Vagina (tissue), 2 donors: ENCODE measurements around the gene CPSF2. TPM values are rescaled to one million over a fixed set of nuclear protein-coding genes. Genes with fewer than 3 reads are reported as not detected.

Source experiments
- DNase-seq, 2 donors: peaks; one replicate each; pipeline ENCODE4 v3.0.0-alpha.2; 2017; ENCODE audit errors: extremely low spot score in 2 of 2
- H3K27ac ChIP-seq: fragments of 200-600 bp; sonication (generic); one replicate; pipeline ENCODE4 v1.5.1; 2019
- H3K27me3 ChIP-seq: fragments of 200-600 bp; sonication (generic); one replicate; pipeline ENCODE4 v1.5.1; 2019
- H3K36me3 ChIP-seq, 2 donors: fragments of 200-600 bp; sonication (generic); one replicate each; pipeline ENCODE4 v1.5.1; 2017 to 2019
- H3K4me1 ChIP-seq: fragments of 200-600 bp; sonication (generic); one replicate; pipeline ENCODE4 v1.5.1; 2019
- H3K4me3 ChIP-seq, 2 donors: fragments of 200-600 bp; sonication (generic); 1 replicate in 1 of 2; 2 replicates in 1 of 2; pipeline ENCODE4 v1.5.1; 2016 to 2019
- H3K9me3 ChIP-seq: fragments of 200-600 bp; sonication (generic); one replicate; pipeline ENCODE4 v1.5.1; 2019
- CTCF ChIP-seq, 3 experiments: fragments of 450-650 bp in 2 of 3; fragments of 200-600 bp in 1 of 3; sonication (generic) in 1 of 3; IDR thresholded peaks; one replicate each; pipeline ENCODE4 v1.5.1; 2017 to 2019; ENCODE audit warnings: antibody characterized with exemption in 3 of 3, mild to moderate bottlenecking in 2 of 3, moderate library complexity in 2 of 3
- POLR2A ChIP-seq, 2 donors: fragments of 450-650 bp; IDR thresholded peaks; one replicate each; pipeline ENCODE4 v1.6.1; 2017; ENCODE audit warnings: antibody characterized with exemption in 2 of 2, mild to moderate bottlenecking in 2 of 2, moderate library complexity in 2 of 2
- POLR2AphosphoS5 ChIP-seq, 2 donors: sonication (generic); formaldehyde crosslinking; IDR thresholded peaks; one replicate each; pipeline ENCODE4 v1.9.0; 2017; ENCODE audit warnings: antibody characterized with exemption in 2 of 2, mild to moderate bottlenecking in 2 of 2, low read depth in 1 of 2; ENCODE audit not compliant: insufficient read depth in 1 of 2
- intact Hi-C: fragments of 100-400 bp; cut with DNase I; formaldehyde crosslinking; loops from one replicate; pipeline ENCODE4 v1.15.1; 2023
- total RNA-seq: library from RNA; depleted of rRNA; stranded (reverse); fragments of >200 nt; gene quantifications from one replicate; pipeline ENCODE4 v1.2.3, GENCODE V29; 2016

Gene CPSF2
- 25.8 TPM for total RNA-seq

- peak within 1 kb of the TSS; percentile 97 for H3K27ac ChIP-seq
- no peak for DNase-seq
- peaks cover 55% of the 10 kb centered on the region for H3K4me1 ChIP-seq
- no peaks in the 10 kb centered on the region for H3K27me3 ChIP-seq
- H3K36me3 ChIP-seq: peaks cover 0 to 17% of the 10 kb centered on the region in 2 donors
- H3K4me3 ChIP-seq: peak within 1 kb of the TSS; percentile 81 to 100
- H3K9me3 ChIP-seq: no peaks in the 10 kb centered on the region
- TF ChIP-seq POLR2AphosphoS5 (IDR thresholded peaks at IDR 0.05; ENCODE audit: insufficient read depth in 1 of 2, low read depth in 1 of 2) (peak; percentile 84 to 87), POLR2A (IDR thresholded peaks at IDR 0.05) (peak in 1 of 2 donors; percentile 39), CTCF (IDR thresholded peaks at IDR 0.05) (peak in 2 of 3 experiments; percentile 3 to 25)
- intact Hi-C loops: no loop called here
Observed at GRCh38 chr14:92121670-92122350, at the start of gene CPSF2, which contains the start of gene NDUFB1. CPSF2 (plus strand) TSS chr14:92121969; CDS start chr14:92130985, 9,016 bp downstream. NDUFB1 (minus strand) TSS chr14:92121706; CDS start chr14:92117637, 4,069 bp downstream.

GRCh38 chr14:92074555-92074954 is 47.2 kb upstream of the CPSF2 start:
- TF ChIP-seq POLR2A (IDR thresholded peaks at IDR 0.05) (no peak), CTCF (IDR thresholded peaks at IDR 0.05) (no peak), POLR2AphosphoS5 (IDR thresholded peaks at IDR 0.05; ENCODE audit: insufficient read depth in 1 of 2, low read depth in 1 of 2) (no peak)

GRCh38 chr14:92088494-92088893 is 33.3 kb upstream of the CPSF2 start:
- H3K9me3 ChIP-seq: no peaks in the 10 kb centered on the region
- no peaks in the 10 kb centered on the region for H3K4me1 ChIP-seq
- peaks cover 0 to 48% of the 10 kb centered on the region in 2 donors for H3K36me3 ChIP-seq
- no peak for TF ChIP-seq POLR2AphosphoS5 (IDR thresholded peaks at IDR 0.05; ENCODE audit: insufficient read depth in 1 of 2, low read depth in 1 of 2)
- no peak for TF ChIP-seq POLR2A (IDR thresholded peaks at IDR 0.05)
- no peak for TF ChIP-seq CTCF (IDR thresholded peaks at IDR 0.05)
- no peaks in the 10 kb centered on the region for H3K27me3 ChIP-seq
- DNase-seq: no peak
- H3K27ac ChIP-seq: no peak overlapping the region
- intact Hi-C loops: no loop called here
- no peak overlapping the region for H3K4me3 ChIP-seq

More at GRCh38 chr14:92074555-92074954, 47.2 kb upstream of the CPSF2 start:
- Histone ChIP-seq H3K27ac (no peak overlapping the region), H3K9me3 (no peaks in the 10 kb centered on the region), H3K4me1 (no peaks in the 10 kb centered on the region), H3K4me3 (no peak overlapping the region), H3K27me3 (no peaks in the 10 kb centered on the region), H3K36me3 (peaks cover 4 to 44% of the 10 kb centered on the region in 2 donors)
- intact Hi-C loops: no loop called here
- no peak for DNase-seq

GRCh38 chr14:92093320-92093719 is 28.4 kb upstream of the CPSF2 start:
- no peak for DNase-seq
- Histone ChIP-seq H3K27me3 (no peaks in the 10 kb centered on the region), H3K36me3 (peaks cover 0 to 30% of the 10 kb centered on the region in 2 donors), H3K4me1 (no peaks in the 10 kb centered on the region), H3K27ac (no peak overlapping the region), H3K4me3 (no peak overlapping the region), H3K9me3 (no peaks in the 10 kb centered on the region)
- no peak for TF ChIP-seq POLR2A (IDR thresholded peaks at IDR 0.05)
- TF ChIP-seq CTCF (IDR thresholded peaks at IDR 0.05): no peak
- intact Hi-C loops: no loop called here

- Histone ChIP-seq H3K27ac (no peak overlapping the region), H3K4me1 (peaks cover 45% of the 10 kb centered on the region), H3K9me3 (no peaks in the 10 kb centered on the region), H3K27me3 (no peaks in the 10 kb centered on the region), H3K36me3 (peaks cover 0 to 18% of the 10 kb centered on the region in 2 donors), H3K4me3 (no peak overlapping the region)
- TF ChIP-seq POLR2AphosphoS5 (IDR thresholded peaks at IDR 0.05; ENCODE audit: insufficient read depth in 1 of 2, low read depth in 1 of 2) (no peak), POLR2A (IDR thresholded peaks at IDR 0.05) (no peak), CTCF (IDR thresholded peaks at IDR 0.05) (no peak)
- intact Hi-C loops: no loop called here
- DNase-seq: no peak
Observed at GRCh38 chr14:92099802-92100201, 22.0 kb upstream of the CPSF2 start.
